ENCODE results near the gene N4BP2L1. TPM values are rescaled to one million over a fixed set of nuclear protein-coding genes. Genes with fewer than 3 reads are reported as not detected.

The N4BP2L1 gene
- polyA plus RNA-seq, 3 donors from 2014 or later, result 48.9 to 74.6 (median 67.6) TPM

DNA sequence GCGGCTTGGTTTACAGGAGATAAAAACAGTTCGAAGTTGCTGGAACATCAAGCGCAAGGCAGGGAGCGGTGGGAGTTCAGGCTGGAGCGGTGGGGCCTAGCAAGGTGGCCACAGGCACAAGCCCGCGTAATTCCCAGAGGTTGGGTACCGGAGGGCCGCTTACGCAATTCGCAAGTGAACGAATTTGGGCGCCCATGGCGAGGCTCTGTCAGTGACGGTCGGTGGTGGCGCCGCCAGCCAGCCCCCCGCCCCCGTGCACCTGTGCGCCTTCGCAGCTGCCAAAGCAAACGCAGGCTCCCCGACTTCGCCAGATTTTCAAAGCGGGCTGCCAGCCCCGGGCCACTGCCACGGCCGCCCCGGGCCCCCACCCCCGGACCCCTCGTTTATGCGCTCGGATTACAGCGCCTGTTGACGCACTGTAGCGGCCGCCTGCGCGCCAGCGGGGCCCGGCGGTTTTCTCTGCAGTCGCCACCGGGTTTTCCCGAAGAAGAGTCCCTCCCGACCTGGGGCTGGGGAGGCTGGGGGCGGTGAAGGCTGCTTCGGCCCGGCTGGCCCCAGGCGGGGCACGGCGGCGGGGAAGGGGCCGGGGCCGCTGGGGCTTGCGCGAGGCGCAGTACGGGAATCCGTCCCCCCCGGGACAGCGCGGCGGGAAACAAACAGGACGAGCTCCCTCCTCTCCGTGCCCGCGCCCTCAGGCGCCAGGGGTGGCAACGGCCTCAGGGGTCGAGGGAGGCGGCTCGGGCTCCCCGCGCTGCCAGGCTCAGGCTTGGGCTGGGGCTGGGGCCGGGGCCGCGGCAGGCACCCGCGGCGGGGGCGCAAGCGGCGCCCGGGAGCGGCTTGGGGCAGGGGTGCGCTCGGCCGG is 709 bp downstream of the N4BP2L1 start:
- Mint-ChIP-seq H3K4me3 (peak overlapping the region; percentile 90 to 96 (median 96)), H3K36me3 (peaks cover 0 to 10% (median 7%) of the 10 kb centered on the region in 3 donors), H3K27me3 (ENCODE audit: low read depth in 3 of 3) (peaks cover 8 to 18% (median 14%) of the 10 kb centered on the region in 3 donors), H3K9me3 (no peaks in the 10 kb centered on the region), H3K27ac (peak overlapping the region; percentile 94 to 99 (median 98)), H3K4me1 (peaks cover 46 to 62% of the 10 kb centered on the region in 2 donors)
- DNase-seq, result peak; percentile 52 to 57 (median 52)

DNA sequence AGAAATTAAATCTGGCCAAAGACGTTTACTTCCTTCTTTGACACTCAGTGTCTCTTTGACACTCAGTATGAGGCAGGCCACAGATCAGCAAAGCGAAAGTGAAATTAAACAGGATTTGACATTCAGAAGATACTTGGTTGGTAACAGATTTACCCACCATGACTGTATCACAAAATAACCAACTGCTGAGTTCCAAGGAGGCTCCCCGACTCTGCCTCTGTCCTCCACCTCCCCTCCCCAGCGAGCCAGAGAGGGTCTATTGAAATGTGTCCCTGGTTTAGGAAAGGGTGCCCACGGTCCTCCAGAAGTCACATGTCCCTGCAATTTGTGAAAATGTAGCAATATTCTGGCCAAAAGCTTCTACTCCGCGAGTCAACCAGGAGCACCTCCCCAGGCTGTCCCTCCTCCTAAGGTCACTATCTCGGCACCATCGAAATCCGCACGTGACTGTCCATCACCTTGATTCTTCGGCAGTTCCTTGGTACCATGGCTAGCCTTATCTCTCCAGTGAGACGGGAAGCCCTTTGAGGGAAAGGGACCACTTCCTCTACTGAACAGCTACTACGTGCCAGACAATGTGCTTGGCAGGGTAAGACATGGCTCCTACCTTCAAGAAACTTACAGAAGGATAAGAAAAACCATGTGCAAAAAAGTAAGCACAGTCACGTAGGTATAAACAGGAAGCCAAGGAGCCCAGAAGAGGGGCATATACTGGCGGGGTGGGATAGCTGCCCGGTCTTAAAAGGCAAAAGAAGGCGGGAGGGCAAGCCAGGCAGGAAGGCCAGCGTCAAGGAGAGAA is 1.5 kb downstream of the N4BP2L1 start:
- Mint-ChIP-seq H3K27me3 (ENCODE audit: low read depth in 3 of 3) (peaks cover 8 to 18% (median 14%) of the 10 kb centered on the region in 3 donors), H3K4me3 (peak overlapping the region; percentile 90 to 96 (median 96)), H3K4me1 (peaks cover 46 to 63% of the 10 kb centered on the region in 2 donors), H3K36me3 (peaks cover 2 to 11% (median 7%) of the 10 kb centered on the region in 3 donors), H3K9me3 (no peaks in the 10 kb centered on the region), H3K27ac (peak overlapping the region; percentile 94 to 99 (median 98))
- peak; percentile 72 to 75 (median 74) for DNase-seq

DNA sequence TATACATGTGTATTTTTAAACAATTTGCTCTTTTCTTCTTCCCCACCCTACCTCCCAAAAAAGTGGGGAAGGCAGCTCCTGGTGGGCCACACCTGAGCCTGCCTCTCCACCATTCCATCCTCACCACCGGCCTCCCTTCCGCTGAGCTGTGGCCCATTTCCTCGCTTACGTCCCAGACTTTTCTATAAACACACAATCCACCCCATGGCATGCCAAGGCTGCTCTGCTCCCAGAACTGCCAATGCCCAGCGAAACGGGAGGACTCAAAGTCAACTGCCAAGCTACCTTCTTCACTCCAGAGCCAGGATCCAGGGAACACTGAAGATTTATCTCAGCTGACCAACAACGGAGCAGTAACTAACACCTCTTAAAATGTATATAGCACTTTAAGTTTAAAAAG is 2.8 kb downstream of the N4BP2L1 start:
- Mint-ChIP-seq H3K27me3 (ENCODE audit: low read depth in 3 of 3) (peaks cover 8 to 18% (median 14%) of the 10 kb centered on the region in 3 donors), H3K9me3 (no peaks in the 10 kb centered on the region), H3K4me3 (peak overlapping the region; percentile 42 to 96 (median 51)), H3K4me1 (peaks cover 44 to 61% of the 10 kb centered on the region in 2 donors), H3K36me3 (peaks cover 8 to 13% (median 11%) of the 10 kb centered on the region in 3 donors), H3K27ac (peak overlapping the region; percentile 63 to 99 (median 88))
- DNase-seq, result no peak

DNA sequence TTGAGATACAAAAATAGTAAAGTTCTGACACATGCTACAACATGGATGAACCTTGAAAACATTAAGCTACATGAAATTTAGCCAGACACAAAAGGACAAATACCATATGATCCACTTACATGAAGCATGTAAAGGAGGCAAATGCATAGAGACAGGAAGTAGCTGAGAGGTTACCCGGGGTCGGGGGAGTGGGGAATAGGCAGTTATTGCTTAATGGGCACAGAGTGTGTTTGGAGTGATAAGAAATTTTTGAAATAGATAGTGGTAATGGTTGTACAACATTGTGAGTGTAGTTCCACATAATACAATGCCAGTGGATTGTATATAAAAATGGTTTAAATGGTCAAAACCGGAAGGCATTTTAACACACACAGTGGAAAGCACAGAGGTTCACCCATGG is 4.3 kb downstream of the N4BP2L1 start:
- H3K27me3 Mint-ChIP-seq (ENCODE audit: low read depth in 3 of 3), result peaks cover 8 to 18% (median 11%) of the 10 kb centered on the region in 3 donors
- peaks cover 0 to 2% (median 0%) of the 10 kb centered on the region in 6 donors for H3K9me3 Mint-ChIP-seq
- H3K4me1 Mint-ChIP-seq, result peaks cover 39 to 55% of the 10 kb centered on the region in 2 donors
- peaks cover 17 to 23% (median 22%) of the 10 kb centered on the region in 3 donors for H3K36me3 Mint-ChIP-seq
- peak overlapping the region in 5 of 6 donors; percentile 14 to 71 (median 35) for H3K27ac Mint-ChIP-seq
- peak overlapping the region in 1 of 5 donors; percentile 52 for H3K4me3 Mint-ChIP-seq
- DNase-seq, result no peak

DNA sequence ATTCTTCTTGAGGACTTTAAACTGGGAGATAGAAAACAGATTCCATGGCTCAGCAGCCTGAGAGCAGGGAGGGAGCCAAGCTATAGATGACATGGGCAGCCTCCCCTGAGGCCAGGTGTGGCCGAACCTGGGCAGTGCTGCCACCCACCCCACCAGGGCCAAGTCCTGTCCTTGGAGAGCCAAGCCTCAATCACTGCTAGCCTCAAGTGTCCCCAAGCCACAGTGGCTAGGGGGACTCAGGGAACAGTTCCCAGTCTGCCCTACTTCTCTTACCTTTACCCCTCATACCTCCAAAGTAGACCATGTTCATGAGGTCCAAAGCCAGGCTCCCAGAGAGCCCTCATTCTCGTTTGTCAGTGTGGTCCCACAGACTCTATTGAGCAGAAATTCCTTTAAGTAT is 8.1 kb downstream of the N4BP2L1 start:
- Mint-ChIP-seq H3K36me3 (peaks cover 17 to 28% (median 27%) of the 10 kb centered on the region in 3 donors), H3K9me3 (peaks cover 0 to 2% (median 0%) of the 10 kb centered on the region in 6 donors), H3K27me3 (ENCODE audit: low read depth in 3 of 3) (peaks cover 0 to 5% (median 3%) of the 10 kb centered on the region in 3 donors), H3K4me3 (no peak overlapping the region), H3K4me1 (peaks cover 18 to 43% of the 10 kb centered on the region in 2 donors), H3K27ac (peak overlapping the region in 1 of 6 donors; percentile 32)
- no peak for DNase-seq

DNA sequence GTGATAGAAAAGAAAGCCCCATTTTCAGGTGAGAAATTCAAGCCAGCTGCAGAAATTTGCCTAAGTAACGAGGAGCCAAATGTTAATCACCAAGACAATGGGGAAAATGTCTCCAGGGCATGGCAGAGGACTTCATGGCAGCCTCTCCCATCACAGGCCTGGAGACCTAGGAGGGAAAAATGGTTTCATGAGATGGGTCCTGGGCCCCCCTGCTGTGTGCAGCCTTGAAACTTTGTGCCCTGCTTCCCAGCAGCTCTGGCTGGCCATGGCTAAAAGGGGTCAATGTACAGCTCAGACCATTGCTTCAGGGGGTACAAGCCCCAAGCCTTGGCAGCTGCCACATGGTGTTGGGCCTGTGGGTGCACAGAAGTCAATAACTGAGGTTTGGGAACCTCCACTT is 9.9 kb downstream of the N4BP2L1 start:
- Mint-ChIP-seq H3K36me3 (peaks cover 17 to 28% (median 27%) of the 10 kb centered on the region in 3 donors), H3K27me3 (ENCODE audit: low read depth in 3 of 3) (peaks cover 0 to 3% (median 0%) of the 10 kb centered on the region in 3 donors), H3K27ac (peak overlapping the region in 1 of 6 donors; percentile 23), H3K9me3 (peaks cover 0 to 2% (median 0%) of the 10 kb centered on the region in 6 donors), H3K4me3 (no peak overlapping the region), H3K4me1 (peaks cover 7 to 28% of the 10 kb centered on the region in 2 donors)
- DNase-seq, result no peak

DNA sequence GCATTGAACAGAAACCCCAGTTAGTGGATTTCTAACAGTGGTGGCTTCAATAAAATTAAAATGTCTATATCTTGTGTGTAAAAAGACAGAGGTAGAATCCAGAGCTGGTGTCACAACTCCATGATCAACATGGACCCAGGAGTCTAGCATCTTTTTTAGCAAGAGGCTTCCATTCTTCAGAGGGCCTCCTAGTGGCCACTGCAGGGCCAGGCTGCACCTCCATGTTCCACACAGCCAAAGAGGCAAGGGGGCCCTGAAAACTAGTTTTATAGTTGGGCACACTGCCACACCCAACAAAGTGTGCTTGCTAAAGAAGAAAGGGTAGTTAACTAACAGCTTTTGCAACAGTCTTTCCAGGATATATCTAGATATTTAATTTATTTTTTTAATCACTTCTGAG is 12.9 kb downstream of the N4BP2L1 start:
- no peak for DNase-seq
- Mint-ChIP-seq H3K27me3 (ENCODE audit: low read depth in 3 of 3) (peaks cover 0 to 3% (median 2%) of the 10 kb centered on the region in 3 donors), H3K4me3 (no peak overlapping the region), H3K4me1 (peaks cover 11 to 27% of the 10 kb centered on the region in 2 donors), H3K9me3 (peaks cover 0 to 2% (median 0%) of the 10 kb centered on the region in 6 donors), H3K36me3 (peaks cover 9 to 23% (median 16%) of the 10 kb centered on the region in 3 donors), H3K27ac (no peak overlapping the region)

DNA sequence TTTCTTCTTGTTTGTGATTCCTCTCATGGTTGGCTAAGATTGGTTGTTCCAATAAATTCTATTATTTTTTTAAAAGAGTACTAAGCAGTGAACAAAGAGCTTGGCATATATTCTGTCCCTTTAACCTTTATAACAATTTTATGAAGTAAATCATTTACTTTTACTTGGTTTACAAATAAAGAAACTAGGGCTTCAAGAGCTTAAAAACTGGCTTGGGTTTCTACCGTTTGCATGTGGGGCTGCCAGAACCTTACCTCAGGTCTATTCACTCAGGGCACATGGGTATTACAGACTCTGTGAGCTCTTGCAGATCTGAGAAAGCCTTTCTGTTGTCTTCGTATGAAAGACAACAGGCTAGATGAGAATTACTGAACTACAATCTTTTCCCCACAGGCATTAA is 13.3 kb downstream of the N4BP2L1 start:
- H3K4me3 Mint-ChIP-seq, result no peak overlapping the region
- H3K36me3 Mint-ChIP-seq, result peaks cover 11 to 18% (median 17%) of the 10 kb centered on the region in 3 donors
- no peak overlapping the region for H3K27ac Mint-ChIP-seq
- H3K4me1 Mint-ChIP-seq, result peaks cover 13 to 31% of the 10 kb centered on the region in 2 donors
- DNase-seq, result no peak
- H3K27me3 Mint-ChIP-seq (ENCODE audit: low read depth in 3 of 3), result peaks cover 0 to 3% (median 2%) of the 10 kb centered on the region in 3 donors
- peaks cover 0 to 2% (median 0%) of the 10 kb centered on the region in 6 donors for H3K9me3 Mint-ChIP-seq

DNA sequence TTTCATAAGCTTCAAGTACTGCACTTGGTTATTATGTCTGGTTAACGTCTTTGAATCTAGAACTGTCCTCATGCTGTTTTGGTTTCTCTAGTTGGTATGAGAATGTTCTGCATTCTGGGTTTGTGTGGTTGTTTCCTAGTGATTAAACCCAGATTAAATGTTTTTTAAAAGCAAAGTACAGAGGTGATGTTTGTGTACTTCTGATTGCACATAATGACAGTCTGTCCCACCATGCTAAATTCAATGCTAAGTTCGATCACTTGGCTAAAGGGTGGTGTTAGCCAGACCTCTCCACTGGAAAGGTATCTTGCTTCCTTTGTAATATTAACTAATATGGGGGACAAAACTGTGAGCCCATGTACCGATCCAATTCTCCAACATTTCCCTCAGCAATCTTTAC is 14.6 kb downstream of the N4BP2L1 start:
- Mint-ChIP-seq H3K27ac (no peak overlapping the region), H3K4me3 (no peak overlapping the region), H3K9me3 (no peaks in the 10 kb centered on the region), H3K4me1 (peaks cover 14 to 35% of the 10 kb centered on the region in 2 donors), H3K27me3 (ENCODE audit: low read depth in 3 of 3) (peaks cover 0 to 3% (median 2%) of the 10 kb centered on the region in 3 donors), H3K36me3 (peaks cover 8 to 13% (median 9%) of the 10 kb centered on the region in 3 donors)
- no peak for DNase-seq

DNA sequence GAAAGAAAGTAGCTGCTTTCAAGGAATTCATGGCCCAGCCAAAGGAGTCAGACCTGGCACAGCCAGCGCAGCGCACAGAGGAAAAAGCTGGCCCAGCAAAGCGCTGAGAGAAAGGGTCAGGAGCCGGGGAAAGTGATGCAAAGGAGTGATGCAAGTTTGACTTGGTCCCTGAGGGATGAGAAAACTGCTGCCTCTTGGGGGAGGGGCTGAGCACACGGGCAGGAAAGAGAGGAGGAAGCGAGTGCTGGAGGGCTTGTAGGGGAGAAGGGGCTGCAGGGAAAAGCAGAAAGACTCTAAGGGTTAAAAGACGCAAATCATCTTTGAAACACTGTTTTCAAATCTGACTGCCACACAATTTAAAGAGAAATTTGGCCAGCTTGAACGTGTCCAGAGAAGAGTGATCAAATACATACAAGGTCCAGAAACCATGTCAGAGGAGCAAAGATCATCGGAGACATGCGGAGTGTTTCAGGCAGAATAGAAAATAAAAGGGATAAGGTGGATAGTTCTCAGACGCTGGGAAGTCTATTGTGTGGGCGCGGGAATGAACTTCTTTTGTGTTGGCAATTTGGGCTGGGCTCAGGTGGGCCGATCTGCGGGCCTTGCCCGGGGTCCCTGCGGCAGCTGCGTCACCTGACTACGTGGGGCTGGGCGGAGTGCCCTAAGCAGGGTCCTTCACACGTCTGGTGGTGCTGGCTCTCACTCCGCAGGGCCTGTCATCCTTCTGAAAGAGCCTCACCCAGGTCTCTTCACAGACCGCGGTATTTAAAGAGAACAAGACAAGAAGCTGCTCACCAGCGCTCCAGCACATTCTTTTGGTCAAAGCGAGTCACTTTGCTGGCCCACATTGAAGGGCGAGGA is 18.1 kb downstream of the N4BP2L1 start:
- Mint-ChIP-seq H3K4me3 (no peak overlapping the region), H3K36me3 (peaks cover 14 to 23% (median 20%) of the 10 kb centered on the region in 3 donors), H3K27me3 (ENCODE audit: low read depth in 3 of 3) (peaks cover 0 to 2% (median 0%) of the 10 kb centered on the region in 3 donors), H3K9me3 (no peaks in the 10 kb centered on the region), H3K27ac (peak overlapping the region in 1 of 6 donors; percentile 10), H3K4me1 (peaks cover 12 to 22% of the 10 kb centered on the region in 2 donors)
- DNase-seq, result no peak

DNA sequence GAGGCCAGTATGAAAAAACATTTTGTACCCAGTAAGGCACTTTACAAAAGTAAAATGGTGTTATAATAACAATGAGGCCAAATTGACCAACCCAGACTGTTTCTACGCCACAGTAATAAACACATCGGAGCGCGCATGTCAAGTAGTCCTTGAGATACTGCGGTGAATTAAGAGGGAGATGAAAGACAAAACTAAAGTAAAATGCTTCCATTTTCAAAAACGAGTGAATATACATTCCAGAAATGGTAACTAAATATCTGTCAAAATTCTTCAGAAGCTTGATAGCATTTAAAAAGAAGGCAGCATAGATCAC is 19.0 kb downstream of the N4BP2L1 start:
- Mint-ChIP-seq H3K9me3 (no peaks in the 10 kb centered on the region), H3K27ac (peak overlapping the region in 1 of 6 donors; percentile 10), H3K36me3 (peaks cover 17 to 26% (median 17%) of the 10 kb centered on the region in 3 donors), H3K4me1 (peaks cover 12 to 22% of the 10 kb centered on the region in 2 donors), H3K27me3 (ENCODE audit: low read depth in 3 of 3) (peaks cover 0 to 2% (median 0%) of the 10 kb centered on the region in 3 donors), H3K4me3 (no peak overlapping the region)
- DNase-seq, result no peak

DNA sequence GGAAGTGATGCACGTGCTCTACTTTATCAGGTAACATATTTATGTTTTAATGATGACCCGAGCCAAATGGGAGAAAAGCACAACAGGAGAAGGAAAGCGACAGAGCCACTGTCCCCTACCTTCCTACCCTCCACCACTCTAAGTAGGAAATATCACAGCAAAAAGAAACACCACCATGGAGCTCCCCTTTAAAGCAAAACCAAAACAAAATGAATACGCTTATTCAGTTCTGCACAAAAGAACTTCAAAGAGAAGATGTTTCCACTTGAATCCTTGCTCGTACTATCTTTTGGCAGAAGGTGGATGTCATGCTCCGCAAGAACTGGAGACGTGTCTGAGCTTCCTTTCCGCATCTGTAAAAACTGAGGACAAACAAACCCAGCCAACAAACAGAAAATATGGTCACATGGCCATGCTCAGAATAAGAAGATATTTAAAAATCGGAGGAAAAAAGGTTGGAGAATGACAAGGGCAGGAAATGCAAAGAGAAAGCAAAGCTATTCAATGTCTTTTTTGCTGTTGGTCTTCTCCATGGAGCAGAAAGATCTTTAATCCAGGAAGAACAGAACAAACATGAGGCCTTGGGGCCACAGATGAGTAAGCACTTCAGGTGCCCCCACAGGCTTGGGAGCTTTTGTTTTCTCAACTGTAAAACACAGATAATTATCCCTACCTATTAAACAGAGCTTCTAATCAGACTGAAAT is 19.5 kb downstream of the N4BP2L1 start:
- no peak for DNase-seq
- H3K9me3 Mint-ChIP-seq, result no peaks in the 10 kb centered on the region
- H3K4me3 Mint-ChIP-seq, result no peak overlapping the region
- H3K4me1 Mint-ChIP-seq, result peaks cover 12 to 22% of the 10 kb centered on the region in 2 donors
- H3K36me3 Mint-ChIP-seq, result peaks cover 17 to 26% (median 17%) of the 10 kb centered on the region in 3 donors
- H3K27me3 Mint-ChIP-seq (ENCODE audit: low read depth in 3 of 3), result peaks cover 0 to 2% (median 0%) of the 10 kb centered on the region in 3 donors
- H3K27ac Mint-ChIP-seq, result peak overlapping the region in 1 of 6 donors; percentile 10

Measured in immature natural killer cell (primary cell).